ENCODE data around the gene OSBPL1A. TPM values are rescaled to one million over a fixed set of nuclear protein-coding genes. Genes with fewer than 3 reads are reported as not detected.

OSBPL1A gene
- polyA plus RNA-seq, 2 of the 4 experiments (the other 2 are of a cell fraction): 10.5 to 22.1 TPM

DNA sequence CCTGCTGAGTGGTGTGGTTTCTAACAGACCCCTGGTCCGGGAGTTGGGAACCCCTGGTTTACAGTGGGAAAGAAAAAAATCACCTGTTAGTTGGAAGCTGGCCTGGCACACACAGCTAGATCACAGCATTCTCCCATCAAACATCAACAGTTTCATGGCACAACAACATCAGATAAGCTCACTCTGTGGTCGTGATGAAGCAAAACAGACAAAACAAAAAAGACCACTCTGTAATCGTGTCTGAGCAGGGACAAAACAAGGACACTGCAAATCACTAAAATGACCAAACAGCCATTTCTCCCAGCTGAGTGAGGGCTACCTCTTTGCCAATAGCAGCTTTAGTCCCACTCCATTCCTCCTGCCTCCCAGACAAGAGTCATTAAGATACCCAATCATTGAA lies 19.9 kb upstream of the OSBPL1A start:
- H3K9me3 ChIP-seq: no peaks in the 10 kb centered on the region
- no peak overlapping the region for H3K27ac ChIP-seq
- H3K4me1 ChIP-seq: no peaks in the 10 kb centered on the region
- TF ChIP-seq EP300 (IDR thresholded peaks at IDR 0.05) (no peak), JUNB (IDR thresholded peaks at IDR 0.05) (no peak), HOXB5 (CRISPR knock-in tag; IDR thresholded peaks at IDR 0.05) (no peak), SREBF2 (IDR thresholded peaks at IDR 0.05) (no peak), EHF (CRISPR knock-in tag; IDR thresholded peaks at IDR 0.05) (no peak), RNF2 (IDR thresholded peaks at IDR 0.05; ENCODE audit: borderline replicate concordance, low read depth) (no peak), FOSL2 (IDR thresholded peaks at IDR 0.05) (no peak), FOSL2 (CRISPR knock-in tag; IDR thresholded peaks at IDR 0.05) (no peak), JUN (IDR thresholded peaks at IDR 0.05) (no peak), CEBPB (IDR thresholded peaks at IDR 0.05) (no peak), KDM1A (IDR thresholded peaks at IDR 0.05; ENCODE audit: low read depth) (no peak), RAD21 (conservative IDR thresholded peaks at IDR 0.05 in 1 of 2, IDR thresholded peaks at IDR 0.05 in 1 of 2) (no peak), HDAC2 (IDR thresholded peaks at IDR 0.05) (no peak), NFE2L2 (conservative IDR thresholded peaks at IDR 0.05; ENCODE audit: low read length) (no peak)
- TF ChIP-seq, protein P1, sequence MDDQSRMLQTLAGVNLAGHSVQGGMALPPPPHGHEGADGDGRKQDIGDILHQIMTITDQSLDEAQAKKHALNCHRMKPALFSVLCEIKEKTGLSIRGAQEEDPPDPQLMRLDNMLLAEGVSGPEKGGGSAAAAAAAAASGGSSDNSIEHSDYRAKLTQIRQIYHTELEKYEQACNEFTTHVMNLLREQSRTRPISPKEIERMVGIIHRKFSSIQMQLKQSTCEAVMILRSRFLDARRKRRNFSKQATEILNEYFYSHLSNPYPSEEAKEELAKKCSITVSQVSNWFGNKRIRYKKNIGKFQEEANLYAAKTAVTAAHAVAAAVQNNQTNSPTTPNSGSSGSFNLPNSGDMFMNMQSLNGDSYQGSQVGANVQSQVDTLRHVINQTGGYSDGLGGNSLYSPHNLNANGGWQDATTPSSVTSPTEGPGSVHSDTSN (IDR thresholded peaks at IDR 0.05): no peak
- TF ChIP-seq, protein P2, sequence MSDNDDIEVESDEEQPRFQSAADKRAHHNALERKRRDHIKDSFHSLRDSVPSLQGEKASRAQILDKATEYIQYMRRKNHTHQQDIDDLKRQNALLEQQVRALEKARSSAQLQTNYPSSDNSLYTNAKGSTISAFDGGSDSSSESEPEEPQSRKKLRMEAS (IDR thresholded peaks at IDR 0.05): no peak
- TF ChIP-seq, protein P3, sequence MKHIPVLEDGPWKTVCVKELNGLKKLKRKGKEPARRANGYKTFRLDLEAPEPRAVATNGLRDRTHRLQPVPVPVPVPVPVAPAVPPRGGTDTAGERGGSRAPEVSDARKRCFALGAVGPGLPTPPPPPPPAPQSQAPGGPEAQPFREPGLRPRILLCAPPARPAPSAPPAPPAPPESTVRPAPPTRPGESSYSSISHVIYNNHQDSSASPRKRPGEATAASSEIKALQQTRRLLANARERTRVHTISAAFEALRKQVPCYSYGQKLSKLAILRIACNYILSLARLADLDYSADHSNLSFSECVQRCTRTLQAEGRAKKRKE (CRISPR knock-in tag; IDR thresholded peaks at IDR 0.05; ENCODE audit: low read depth): no peak
- H3K4me3 ChIP-seq: no peak overlapping the region
- H3K4me2 ChIP-seq: no peak overlapping the region
- ATAC-seq (no peak), DNase-seq (ENCODE audit: low read depth in 1 of 2, low spot score in 1 of 2) (no peak), FAIRE-seq (no peak)
- CTCF ChIA-PET: interaction anchor here (1.0 kb wide), 1 partner anchor 58 kb away, joined by 5 read pairs; no protein-coding TSS in a partner anchor
- POLR2A ChIA-PET: no interaction called here
- 6% methylated on average over 3 of the region's 3 CpGs for WGBS (ENCODE audit: missing lambda C conversion rate)

DNA sequence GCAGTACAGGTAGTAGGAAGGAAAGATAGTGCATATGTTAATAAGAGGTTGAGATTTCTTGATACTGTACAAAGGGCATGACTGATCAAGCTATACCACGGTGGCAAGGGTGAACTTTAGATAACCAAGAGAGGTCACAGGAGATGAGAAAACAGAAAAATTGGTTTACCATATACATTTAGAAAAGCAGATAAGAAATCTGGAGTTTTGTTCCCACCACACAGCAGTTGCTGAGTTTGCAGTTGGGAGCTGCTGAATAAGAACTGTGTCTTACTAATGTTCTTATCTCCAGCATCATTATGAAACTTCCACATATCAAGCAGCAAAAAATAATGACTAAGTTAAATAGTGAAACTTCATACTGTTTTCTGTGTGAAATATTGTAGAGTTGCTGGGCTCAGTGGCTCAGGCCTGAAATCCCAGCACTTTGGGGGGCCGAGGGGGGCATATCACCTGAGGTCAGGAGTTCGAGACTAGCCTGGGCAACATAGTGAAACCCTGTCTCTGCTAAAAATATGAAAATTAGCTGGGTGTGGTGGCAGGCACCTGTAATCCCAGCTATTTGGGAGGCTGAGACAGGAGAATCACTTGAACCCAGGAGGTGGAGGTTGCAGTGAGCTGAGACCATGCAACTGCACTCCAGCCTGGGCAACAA lies 16.9 kb upstream of the OSBPL1A start:
- ChIA-PET CTCF (interaction anchor here (1.0 kb wide), 1 partner anchor 326 kb away, joined by 3 read pairs; no protein-coding TSS in a partner anchor), POLR2A (interaction anchor here (1.4 kb wide), 1 partner anchor 17 kb away, joined by 5 read pairs; the partner anchor contains the start of gene OSBPL1A)
- TF ChIP-seq HOXB5 (CRISPR knock-in tag; IDR thresholded peaks at IDR 0.05) (no peak), FOXS1 (CRISPR knock-in tag; IDR thresholded peaks at IDR 0.05) (no peak), CBX8 (IDR thresholded peaks at IDR 0.05) (no peak), TP53 (CRISPR knock-in tag; IDR thresholded peaks at IDR 0.05) (no peak), FOSB (CRISPR knock-in tag; IDR thresholded peaks at IDR 0.05) (no peak), HOXA7 (CRISPR knock-in tag; IDR thresholded peaks at IDR 0.05) (no peak), CHD2 (IDR thresholded peaks at IDR 0.05; ENCODE audit: low read length, partially characterized antibody) (no peak), EHF (CRISPR knock-in tag; IDR thresholded peaks at IDR 0.05) (no peak)
- TF ChIP-seq, protein P4, sequence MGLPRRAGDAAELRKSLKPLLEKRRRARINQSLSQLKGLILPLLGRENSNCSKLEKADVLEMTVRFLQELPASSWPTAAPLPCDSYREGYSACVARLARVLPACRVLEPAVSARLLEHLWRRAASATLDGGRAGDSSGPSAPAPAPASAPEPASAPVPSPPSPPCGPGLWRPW (IDR thresholded peaks at IDR 0.05): no peak
- TF ChIP-seq, protein P1 (IDR thresholded peaks at IDR 0.05): no peak
- TF ChIP-seq, protein P5, sequence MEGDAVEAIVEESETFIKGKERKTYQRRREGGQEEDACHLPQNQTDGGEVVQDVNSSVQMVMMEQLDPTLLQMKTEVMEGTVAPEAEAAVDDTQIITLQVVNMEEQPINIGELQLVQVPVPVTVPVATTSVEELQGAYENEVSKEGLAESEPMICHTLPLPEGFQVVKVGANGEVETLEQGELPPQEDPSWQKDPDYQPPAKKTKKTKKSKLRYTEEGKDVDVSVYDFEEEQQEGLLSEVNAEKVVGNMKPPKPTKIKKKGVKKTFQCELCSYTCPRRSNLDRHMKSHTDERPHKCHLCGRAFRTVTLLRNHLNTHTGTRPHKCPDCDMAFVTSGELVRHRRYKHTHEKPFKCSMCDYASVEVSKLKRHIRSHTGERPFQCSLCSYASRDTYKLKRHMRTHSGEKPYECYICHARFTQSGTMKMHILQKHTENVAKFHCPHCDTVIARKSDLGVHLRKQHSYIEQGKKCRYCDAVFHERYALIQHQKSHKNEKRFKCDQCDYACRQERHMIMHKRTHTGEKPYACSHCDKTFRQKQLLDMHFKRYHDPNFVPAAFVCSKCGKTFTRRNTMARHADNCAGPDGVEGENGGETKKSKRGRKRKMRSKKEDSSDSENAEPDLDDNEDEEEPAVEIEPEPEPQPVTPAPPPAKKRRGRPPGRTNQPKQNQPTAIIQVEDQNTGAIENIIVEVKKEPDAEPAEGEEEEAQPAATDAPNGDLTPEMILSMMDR (IDR thresholded peaks at IDR 0.05): no peak
- TF ChIP-seq, protein P6, sequence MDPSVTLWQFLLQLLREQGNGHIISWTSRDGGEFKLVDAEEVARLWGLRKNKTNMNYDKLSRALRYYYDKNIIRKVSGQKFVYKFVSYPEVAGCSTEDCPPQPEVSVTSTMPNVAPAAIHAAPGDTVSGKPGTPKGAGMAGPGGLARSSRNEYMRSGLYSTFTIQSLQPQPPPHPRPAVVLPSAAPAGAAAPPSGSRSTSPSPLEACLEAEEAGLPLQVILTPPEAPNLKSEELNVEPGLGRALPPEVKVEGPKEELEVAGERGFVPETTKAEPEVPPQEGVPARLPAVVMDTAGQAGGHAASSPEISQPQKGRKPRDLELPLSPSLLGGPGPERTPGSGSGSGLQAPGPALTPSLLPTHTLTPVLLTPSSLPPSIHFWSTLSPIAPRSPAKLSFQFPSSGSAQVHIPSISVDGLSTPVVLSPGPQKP (IDR thresholded peaks at IDR 0.05; ENCODE audit: low read depth, low read length): no peak
- no peaks in the 10 kb centered on the region for H3K9me3 ChIP-seq
- H3K4me1 ChIP-seq: no peaks in the 10 kb centered on the region
- ATAC-seq (no peak), DNase-seq (ENCODE audit: low read depth in 1 of 2, low spot score in 1 of 2) (no peak), FAIRE-seq (no peak)
- no peak overlapping the region for H3K4me3 ChIP-seq
- WGBS (ENCODE audit: missing lambda C conversion rate): 28% methylated on average over 3 of the region's 3 CpGs
- no peak overlapping the region for H3K4me2 ChIP-seq
- no peak overlapping the region for H3K27ac ChIP-seq
